ENCODE measurements around the gene GALM.
"Not testable (repeated sequence)": the region's sequence is repeated elsewhere in the genome, so short reads cannot be mapped to it uniquely, and the experiment has no call there.

Gene GALM

DNA sequence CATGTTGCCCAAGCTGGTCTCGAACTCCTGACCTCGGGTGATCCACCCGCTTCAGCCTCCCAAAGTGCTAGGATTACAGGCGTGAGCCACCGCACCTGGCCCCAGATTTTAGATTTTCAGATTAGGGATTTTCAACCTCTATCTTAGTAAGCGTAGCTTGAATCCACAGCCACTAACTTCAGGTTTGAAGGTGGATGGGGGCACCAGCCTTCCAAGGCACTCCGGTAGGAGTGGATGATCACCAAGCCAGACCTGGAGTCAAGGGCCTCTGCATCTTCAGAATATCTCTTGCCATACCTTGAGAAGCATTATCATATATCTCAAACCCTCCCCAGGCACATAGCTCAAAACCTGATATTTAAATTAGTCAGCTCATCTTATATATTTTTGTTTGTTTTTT lies 17.9 kb downstream of the GALM start:
- no peak for DNase-seq

DNA sequence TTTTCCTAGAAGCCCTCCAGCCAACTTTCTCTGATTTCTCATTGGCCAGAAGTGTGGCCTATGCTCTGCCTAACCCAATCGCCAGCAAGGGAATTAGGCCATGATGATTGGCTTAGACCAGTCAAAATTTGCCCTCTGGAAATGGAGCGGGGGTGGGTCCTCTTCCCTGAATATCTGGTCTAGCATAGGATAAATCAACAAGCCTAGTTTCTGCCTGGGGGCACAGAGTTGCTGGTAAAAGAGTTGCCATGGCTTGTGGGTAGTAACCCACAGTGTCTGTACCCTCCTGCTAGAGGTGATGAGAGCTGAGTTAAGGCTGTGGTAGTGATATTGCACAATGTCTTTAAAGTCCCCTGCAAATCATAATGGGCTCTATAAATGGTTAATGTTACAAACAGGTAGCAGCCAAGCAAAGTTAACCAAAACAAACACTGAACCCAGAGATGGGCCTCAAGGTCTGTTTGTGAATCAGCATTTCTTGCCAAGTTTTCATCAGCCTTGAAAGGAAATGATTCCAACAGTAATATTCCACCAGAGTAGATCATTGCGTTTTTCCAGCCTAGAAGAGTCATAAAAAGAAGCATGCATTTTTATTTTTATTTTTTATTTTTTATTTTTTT lies 19.3 kb downstream of the GALM start:
- DNase-seq, result no peak

DNA sequence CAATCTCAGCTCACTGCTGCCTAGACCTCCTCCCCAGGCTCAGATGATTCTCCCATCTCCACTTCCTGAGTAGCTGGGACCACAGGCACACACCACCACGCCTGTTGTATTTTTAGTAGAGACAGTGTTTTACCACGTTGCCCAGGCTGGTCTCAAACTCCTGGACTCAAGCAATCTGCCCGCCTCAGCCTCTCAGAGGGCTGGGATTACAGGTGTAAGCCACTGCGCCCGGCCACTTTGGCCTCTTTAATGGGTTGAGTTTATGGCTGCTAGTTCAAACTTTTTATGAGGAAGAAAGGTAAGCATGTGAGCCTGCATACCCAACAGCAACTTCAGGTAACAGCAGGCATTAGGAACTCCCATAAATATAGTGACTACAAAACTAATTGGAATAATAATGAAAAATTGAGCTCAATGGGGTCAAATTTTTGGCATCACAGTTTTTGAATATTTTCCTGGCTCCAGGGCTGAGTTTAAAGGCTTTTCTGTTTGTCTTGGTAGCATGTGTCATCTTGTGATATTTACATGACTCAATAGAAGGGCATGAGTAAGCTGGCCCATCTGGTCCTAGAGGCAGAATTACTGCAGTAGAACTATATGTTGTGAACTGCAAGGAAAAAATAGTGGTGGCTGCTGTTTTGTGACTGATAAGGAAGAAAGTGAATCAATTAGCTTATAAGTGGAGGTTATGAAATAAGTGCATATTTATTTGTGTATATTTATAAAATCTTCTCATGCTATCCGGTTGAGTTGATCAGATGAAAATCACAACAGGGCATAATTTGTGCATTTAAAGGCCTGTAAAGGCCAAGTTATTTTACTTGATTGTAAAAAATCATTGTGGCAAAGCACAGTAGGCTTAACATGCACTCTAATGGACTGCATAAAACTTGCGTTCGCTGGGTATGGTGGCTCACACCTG lies 24.8 kb downstream of the GALM start:
- DNase-seq, result no peak

DNA sequence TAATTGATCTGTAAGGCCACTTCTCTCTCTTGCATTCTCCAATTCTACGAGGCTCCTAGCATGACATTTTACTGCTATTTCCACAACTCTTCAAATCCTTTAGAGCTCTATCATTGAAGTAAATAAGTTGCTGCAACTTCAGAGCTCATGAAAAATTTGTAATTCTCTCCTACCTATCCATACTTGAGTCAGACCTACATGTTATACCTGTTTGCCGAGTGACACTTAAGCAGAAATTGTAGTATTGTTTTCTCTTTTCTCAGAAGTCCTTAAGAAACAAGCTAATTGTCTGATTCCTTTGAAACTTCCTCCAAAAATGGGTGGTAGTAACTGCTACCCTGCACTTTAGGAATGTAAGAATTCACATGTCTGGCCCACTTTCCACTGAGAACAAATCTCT lies 26.1 kb downstream of the GALM start:
- DNase-seq, result no peak

DNA sequence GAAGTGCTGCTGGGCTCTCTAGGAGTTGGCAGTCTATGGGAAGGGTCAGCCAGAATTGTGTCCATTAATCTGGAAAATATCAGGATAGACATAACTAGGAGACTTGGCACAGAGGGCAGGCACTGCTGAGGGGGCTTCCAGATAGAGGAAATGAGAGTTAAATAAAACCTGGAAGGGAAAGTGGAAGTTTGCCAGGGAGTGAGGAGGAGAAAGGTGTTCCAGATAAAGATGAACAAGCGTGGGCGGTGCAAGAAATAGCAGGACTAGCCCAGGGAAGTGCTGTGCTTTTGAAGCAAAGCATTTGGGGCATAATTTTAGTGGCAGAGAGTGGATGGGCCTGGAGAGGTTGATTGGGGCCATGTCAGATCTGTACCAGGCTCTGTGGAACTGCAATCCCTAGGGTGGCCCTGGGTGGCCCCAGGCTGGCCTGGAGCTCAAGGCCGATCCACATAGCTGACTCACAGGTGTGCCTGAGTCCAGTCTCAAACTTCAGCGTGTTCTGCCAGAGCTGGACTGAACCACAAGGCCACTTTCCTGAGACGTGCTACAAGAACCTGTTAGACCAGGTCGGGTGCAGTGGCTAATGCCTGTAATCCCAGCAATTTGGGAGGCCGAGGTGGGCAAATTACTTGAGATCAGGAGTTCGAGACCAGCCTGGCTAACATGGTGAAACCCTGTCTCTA lies 26.9 kb downstream of the GALM start:
- no peak for DNase-seq

DNA sequence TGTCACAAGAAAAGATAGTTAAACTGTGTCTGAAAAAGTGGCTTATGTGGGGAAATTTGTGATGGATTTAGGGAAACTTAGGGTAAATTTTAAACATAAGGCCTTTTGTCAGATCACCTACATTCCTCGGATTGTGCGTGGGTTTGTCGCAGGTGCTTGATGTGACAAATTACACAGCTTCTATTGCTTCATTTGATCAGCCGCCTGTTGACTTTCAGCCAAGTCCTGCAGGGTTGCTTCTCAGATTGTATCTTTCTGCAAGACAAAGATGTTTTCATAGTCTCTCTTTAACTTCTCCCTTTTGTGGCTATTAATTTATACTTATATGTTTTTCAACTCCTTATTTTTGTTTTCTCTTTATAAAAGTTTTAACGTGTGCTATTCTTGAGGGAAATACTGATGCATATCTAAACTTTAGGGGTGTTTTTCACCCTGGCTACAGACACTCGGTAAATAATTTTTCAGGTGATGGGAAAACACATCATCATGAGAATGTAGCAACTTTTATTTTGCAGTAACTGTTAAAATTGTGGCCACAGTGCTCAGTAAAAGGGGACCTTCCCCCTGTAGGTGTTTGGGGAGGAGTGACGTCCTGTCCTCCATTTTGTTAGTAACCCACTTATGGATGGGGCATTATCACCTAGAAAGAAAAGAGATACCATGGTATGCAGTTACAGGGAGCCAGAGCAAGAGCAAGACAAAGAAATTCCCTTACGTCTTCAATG lies 31.4 kb downstream of the GALM start:
- peak; percentile 28 for DNase-seq

DNA sequence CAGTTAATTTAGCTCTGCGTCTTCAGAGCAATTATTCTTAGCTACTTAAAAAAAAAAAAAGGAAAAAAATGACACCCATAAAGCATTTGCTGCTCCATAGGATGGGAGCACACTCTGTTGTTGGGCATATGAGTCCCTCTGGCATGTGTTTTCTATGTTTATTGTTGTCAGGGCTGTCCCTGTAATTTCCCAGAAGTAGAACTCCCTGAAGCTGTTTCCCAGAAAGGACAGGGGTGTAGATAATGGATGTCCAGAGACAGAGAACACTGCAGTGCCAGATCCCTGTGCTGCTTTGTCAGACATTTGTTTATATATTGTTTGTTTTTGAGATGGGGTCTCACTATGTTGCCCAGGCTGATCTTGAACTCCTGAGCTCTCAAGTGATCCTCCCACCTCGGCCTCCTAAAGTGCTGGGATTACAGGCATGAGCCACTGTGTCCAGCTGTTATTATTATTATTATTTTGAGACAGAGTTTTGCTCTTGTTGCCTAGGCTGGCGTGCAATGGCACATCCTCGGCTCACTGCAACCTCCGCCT lies 32.6 kb downstream of the GALM start:
- no peak for DNase-seq

DNA sequence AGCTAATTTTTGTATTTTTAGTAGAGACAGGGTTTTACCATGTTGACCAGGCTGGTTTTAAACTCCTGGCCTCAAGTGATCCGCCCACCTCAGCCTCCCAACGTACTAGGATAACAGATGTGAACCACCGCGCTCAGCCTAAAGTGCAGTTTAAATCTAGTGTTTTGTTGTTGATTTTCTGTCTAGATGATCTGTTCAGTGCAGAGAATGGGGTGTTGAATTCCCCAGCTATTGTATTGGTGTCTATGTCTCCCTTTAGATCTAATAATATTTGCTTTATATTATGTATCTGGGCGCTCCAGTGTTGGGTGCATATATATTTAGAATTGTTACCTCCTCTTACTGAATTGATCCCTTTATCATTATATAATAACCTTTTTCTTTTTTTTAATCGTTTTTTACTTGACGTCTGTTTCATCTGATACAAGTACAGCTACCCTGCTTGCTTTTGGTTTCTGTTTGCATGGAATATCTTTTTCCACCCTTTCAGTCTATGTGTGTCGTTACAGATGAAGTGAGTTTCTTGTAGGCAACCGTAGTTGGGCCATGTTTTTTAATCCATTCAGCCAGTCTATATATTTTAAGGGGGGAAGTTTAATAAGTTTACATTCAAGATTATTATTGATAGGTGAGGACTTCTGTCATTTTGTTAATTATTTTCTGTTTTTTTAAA lies 34.3 kb downstream of the GALM start:
- DNase-seq, result no peak

DNA sequence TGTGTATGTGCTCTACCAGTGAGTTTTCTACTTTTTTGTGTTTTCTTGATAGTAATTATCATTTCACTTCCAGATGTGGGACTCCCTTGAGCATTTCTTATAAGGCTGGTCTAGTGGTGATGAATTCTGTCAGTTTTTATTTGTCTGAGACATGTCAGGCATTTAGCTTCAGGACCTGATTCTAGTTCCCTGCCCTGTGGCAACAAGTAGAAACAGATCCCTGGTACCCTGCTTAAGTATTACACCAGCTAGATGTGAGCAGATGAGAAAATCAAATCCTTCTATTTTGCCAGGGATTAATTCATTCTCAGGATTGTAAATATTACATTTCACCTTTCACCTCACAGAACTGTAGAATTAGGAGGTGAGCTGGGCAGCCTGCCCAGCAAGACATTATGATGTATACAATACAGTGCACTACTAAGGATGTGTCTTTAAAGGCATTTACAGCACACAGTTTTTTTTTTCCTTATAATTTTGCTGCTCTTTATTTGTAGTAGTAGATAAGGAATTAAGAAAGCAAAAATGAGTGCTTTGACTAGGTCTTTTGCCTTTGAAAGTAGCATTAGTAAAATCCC lies 35.1 kb downstream of the GALM start:
- no peak for DNase-seq

DNA sequence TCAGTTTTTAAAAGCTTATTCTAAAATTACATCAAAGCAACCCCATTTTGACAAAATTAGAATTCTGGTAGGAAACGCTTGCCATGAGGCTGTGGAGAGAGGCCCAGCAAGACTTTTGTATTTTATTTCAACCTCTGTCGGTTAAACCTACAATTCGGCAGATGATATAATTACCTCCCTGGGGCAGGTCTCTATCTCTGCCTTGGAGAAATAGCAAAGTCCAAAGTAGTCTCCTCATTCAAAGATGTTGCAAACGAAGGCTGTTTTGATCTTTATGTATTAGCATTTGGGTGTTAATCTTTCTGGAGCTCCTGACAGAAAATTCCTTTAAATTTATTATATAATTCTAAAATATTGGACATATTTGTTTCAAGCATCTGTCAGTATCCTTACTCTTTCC lies 35.6 kb downstream of the GALM start:
- no peak for DNase-seq

DNA sequence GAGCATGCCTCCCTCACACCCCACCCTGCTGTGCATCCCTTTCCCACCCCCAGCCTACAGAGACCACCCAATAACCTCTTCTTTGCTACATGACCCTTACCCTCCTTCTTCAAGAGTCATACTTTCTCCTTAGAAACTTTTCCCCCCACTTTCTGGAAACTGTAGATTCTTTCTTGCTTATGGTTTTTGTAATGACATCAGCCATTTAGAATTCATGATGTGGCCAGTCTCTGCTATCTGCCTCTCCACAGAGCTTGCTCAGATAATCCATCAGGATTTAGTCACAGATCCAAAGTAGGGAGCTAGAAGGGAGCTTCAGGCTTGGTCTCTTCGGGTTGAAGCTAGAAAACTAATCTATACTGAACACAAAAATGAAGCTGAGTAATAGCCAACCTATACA lies 36.5 kb downstream of the GALM start:
- DNase-seq, result no peak

DNA sequence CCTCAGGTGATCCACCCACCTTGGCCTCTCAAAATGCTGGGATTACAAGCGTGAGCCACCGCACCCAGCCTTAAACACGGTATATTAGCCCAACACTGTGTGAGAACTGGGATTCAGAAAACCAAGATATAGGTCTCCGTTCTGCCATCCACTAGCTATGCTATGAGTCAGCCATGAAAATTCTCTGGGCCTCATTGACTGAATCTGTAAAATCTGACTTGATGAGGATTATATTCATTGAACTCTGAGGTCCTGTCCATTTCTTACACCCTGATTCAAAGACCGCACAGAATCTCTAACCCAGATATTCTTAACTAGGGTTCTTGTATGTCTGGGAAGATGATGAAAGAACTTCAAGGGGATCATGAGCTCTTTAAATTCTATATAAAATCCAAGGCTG lies 37.4 kb downstream of the GALM start:
- not testable (repeated sequence) for DNase-seq

DNA sequence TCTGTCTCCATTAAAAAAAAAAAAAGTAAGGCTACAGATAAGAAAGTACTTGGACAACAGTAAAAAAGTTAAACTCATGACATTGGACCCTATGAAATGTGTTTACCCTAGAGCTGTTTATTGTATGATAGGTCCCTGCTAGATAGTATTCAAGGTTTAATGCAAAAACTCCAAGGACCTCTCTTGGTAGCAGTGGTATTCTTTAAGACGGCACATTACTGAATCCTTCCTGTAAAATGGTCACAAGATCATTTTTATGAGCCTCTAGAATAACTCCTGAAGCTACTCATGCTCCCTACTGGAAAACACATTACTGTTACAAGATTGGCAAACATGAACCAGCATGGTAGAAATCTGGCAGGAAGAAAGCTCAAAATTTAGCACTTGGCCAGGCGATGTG lies 38.8 kb downstream of the GALM start:
- DNase-seq, result no peak

DNA sequence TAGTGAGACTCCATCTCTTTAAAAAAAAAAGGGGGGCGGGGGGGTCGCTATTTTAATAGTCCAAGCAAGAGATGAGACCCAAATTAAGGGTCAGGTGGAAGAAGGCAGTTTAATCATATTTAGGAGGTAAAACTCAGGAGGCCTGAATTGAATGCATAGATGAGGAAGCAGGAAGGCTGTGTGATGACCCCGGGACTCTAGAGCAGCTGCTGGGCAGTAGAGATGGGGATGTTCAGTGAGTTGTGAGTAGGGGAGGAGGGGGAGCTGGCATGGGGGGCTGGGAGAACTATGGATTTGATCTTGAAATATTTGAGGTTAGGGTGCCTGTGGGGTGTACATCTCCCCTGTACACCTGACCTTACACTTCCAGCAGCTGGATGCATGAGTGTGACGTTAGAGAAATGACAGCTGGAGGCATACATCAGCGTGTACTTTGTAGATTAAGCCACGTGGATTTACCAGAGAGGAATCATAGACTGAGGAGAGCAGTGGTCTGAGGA lies 41.0 kb downstream of the GALM start:
- DNase-seq, result no peak

DNA sequence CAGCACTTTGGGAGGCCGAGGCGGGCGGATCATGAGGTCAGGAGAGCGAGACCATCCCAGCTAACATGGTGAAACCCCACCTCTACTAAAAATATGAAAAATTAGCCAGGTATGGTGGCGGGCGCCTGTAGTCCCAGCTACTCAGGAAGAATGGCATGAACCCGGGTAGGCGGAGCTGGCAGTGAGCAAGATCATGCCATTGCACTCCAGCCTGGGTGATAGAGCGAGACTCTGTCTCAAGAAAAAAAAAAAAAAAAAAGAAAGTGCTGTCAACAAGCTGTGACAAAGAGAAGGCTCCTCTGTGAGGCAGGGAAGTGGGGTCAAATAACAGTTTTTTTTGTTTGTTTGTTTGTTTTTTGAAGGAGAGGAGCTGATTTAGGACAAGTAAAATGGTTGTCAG lies 42.6 kb downstream of the GALM start:
- not testable (repeated sequence) for DNase-seq

DNA sequence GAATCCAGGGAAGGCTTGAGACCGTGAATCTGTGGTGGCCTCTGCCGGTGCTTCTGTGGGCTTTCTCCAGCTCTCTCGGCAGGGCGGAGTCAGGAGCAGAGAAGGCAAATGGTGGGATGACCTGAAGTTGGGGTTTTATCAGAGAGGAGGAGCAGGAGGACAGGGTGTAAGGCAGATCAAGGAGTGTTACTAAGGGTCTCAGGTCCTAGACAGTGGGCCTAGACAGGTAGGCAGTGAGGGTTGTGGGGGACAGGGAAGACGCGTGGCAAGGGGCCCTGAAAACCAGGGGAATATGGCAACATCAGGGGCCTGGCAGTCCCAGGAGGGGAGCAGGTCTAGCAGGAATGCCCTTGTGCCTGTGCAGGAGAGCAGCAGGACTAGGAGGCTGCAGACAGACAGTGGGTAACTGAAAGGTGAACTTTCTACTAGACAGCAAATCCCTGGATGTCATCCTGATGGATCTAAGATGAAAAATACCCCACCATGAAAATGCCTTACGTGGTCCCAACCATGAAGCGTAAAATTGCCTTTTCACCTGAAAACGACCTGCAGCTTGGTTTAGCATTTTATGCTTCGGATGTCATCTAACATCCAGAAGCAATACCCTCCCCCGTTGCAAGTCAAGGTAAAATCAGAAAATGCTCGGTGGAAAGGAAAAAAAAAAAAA lies 43.1 kb downstream of the GALM start:
- no peak for DNase-seq

DNA sequence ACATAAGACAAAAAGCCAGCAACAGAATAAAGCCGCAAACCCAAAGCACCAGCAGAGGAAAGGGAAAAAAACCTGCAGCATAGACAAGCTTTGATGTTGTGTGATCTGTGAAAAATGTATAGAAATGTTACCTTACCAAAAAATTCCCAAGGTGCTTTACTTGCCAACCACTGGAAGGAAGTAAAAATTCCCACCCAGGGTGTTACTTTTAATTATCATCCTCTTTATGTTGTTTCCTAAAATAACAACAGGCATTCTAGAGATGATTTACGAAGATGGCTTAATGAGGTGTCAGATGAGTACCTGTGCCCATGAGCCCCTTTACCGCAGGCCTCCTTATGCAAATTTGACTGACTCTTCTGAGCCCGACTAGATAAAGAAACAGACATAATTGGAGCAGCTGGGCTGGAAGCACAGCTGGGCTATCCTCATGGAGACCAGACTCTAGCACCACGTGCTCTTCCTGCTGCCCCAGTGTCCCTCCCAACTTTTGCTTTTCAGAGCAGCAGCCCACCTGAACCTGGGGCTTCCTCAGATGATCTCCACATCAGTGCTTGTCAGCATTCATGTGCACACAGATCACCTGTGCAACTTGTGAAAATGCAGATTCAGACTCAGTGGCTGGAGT lies 43.8 kb downstream of the GALM start:
- DNase-seq, result peak; percentile 9

DNA sequence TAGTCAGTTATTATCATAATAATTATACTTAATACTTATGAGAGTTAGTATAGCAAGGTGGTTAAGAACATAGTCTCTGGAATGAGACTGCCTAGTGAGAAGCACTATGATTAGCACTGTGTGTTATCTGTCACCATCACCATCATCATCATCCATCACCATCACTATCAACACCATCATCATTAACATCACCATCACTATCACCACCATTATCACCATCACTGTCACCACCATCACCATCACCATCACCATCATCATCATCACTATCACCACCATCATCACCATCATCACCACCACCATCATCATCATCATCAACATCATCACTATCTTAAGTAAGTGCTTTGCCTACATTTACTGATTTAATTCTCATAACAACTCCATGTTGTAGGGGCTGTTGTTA lies 45.6 kb downstream of the GALM start:
- no peak for DNase-seq

DNA sequence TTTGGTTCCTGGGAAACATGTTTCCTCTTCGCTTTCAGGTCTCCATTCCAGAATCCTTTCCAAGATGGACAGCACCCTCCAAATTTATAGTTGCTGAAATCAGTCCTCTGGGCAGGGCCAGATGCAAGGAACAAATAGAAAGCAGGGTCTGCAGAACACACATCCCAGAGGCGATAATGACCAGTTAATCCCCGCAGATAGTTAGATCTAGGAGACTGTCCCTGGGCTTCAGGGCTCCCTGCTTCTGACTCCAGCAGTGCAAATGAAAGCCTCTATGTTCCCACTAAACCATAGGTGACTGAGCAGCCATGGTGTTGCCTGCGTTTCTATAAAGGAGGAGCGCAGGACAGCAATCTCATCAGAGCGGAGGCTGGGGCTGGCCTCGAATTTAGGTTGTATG lies 46.5 kb downstream of the GALM start:
- DNase-seq, result no peak

DNA sequence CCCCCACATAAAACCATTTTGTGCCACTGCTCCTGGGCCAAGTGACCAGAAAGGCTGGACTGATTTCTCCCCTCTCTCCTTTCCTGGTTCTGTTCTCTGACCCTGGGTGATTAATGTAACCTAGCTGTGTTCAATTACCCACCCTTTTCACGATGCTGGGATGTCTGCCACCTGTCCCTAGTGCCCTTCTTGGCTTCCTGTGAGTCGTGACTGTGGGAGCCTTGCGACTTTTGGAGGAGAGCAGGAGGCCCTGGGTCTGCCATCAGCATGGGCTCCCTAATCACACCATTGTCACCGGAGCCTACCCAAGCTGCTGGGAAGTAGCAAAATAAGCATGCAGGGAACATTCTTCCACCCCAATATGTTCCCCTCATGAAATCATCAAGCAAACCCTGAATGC lies 47.0 kb downstream of the GALM start:
- DNase-seq, result no peak

DNA sequence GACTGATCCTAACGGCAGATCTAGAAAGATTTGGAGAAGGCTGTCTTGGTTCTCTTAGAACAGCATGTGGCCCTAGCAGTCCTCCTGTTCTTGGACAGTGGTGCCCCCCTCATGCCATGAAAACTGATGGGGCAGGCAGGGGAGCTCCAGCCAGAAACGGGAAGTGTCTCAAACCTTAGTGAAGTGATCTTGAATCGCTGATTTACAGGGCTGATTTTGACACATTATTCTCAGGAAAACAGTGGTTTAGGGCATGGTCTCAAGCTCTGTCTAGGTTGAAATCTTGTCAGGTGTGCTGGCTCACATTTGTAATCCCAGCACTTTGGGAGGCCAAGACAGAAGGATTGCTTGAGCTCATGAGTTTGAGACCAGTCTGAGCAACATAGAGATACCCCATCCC lies 47.4 kb downstream of the GALM start:
- no peak for DNase-seq
